Measurements from ENCODE around the gene AHNAK.

GRCh38 chr11:62413060-62413696 lies 133.4 kb downstream of the AHNAK start:
- TF ChIP-seq POLR2AphosphoS5 (IDR thresholded peaks at IDR 0.05; ENCODE audit: low read depth, low read length): no peak
- TF ChIP-seq JUND (IDR thresholded peaks at IDR 0.05; ENCODE audit: low read length): no peak
- no peak for TF ChIP-seq CTCF (IDR thresholded peaks at IDR 0.05; ENCODE audit: control extremely low read depth in 1 of 3, insufficient read depth in 1 of 3, low read depth in 1 of 3, low read length in 3 of 3)
- no peak for TF ChIP-seq TAF1 (IDR thresholded peaks at IDR 0.05; ENCODE audit: low read depth, low read length)
- TF ChIP-seq POLR2A (IDR thresholded peaks at IDR 0.05; ENCODE audit: control extremely low read depth in 1 of 2, low read depth in 2 of 2, low read length in 2 of 2): no peak
